Measurements from ENCODE around the gene OMG.
"Not testable (repeated sequence)": the region's sequence is repeated elsewhere in the genome, so short reads cannot be mapped to it uniquely, and the experiment has no call there.

Gene OMG

DNA sequence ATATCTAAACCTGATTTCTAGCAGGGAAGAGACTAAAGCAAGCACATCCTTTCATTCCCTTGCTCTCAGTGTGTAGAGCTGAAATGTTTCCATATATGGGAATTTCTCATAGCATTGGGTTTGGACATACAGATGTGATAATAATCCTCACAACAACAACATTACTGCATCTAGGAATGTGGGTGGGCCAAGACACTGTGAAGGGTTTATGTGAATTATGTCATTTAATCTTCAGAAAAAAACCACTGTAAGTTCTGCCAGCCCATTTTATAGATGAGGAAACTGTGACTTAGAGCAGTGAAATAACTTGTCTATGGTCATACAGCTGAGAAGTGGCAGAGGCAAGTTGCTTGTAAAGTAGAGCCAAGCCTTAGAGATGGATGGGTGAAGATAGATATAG lies 5.2 kb downstream of the OMG start:
- no peak overlapping the region for H3K4me3 ChIP-seq (ENCODE audit: low read depth, low read length)
- DNase-seq (ENCODE audit: low read depth), result no peak
- no peak for TF ChIP-seq CTCF (IDR thresholded peaks at IDR 0.05; ENCODE audit: control insufficient read depth, extremely low read depth, insufficient read depth)

- no peak overlapping the region for H3K4me3 ChIP-seq (ENCODE audit: low read depth, low read length)
- DNase-seq (ENCODE audit: low read depth), result no peak
- TF ChIP-seq CTCF (IDR thresholded peaks at IDR 0.05; ENCODE audit: control insufficient read depth, extremely low read depth, insufficient read depth), result no peak
Observed at GRCh38 chr17:31289790-31290189, 7.2 kb downstream of the OMG start.

GRCh38 chr17:31287932-31288331 lies 9.1 kb downstream of the OMG start:
- not testable (repeated sequence) for H3K4me3 ChIP-seq (ENCODE audit: low read depth, low read length); DNase-seq (ENCODE audit: low read depth)

GRCh38 chr17:31286587-31286986 lies 10.5 kb downstream of the OMG start:
- no peak for DNase-seq (ENCODE audit: low read depth)
- TF ChIP-seq CTCF (IDR thresholded peaks at IDR 0.05; ENCODE audit: control insufficient read depth, extremely low read depth, insufficient read depth), result no peak

GRCh38 chr17:31283841-31284240 lies 13.2 kb downstream of the OMG start:
- no peak for TF ChIP-seq CTCF (IDR thresholded peaks at IDR 0.05; ENCODE audit: control insufficient read depth, extremely low read depth, insufficient read depth)
- no peak overlapping the region for H3K4me3 ChIP-seq (ENCODE audit: low read depth, low read length)
- DNase-seq (ENCODE audit: low read depth), result no peak

More at GRCh38 chr17:31286587-31286986, 10.5 kb downstream of the OMG start:
- H3K4me3 ChIP-seq (ENCODE audit: low read depth, low read length), result no peak overlapping the region

- H3K4me3 ChIP-seq (ENCODE audit: low read depth, low read length), result no peak overlapping the region
- no peak for TF ChIP-seq CTCF (IDR thresholded peaks at IDR 0.05; ENCODE audit: control insufficient read depth, extremely low read depth, insufficient read depth)
- DNase-seq (ENCODE audit: low read depth), result no peak
Observed at GRCh38 chr17:31281061-31281460, 16.0 kb downstream of the OMG start.

DNA sequence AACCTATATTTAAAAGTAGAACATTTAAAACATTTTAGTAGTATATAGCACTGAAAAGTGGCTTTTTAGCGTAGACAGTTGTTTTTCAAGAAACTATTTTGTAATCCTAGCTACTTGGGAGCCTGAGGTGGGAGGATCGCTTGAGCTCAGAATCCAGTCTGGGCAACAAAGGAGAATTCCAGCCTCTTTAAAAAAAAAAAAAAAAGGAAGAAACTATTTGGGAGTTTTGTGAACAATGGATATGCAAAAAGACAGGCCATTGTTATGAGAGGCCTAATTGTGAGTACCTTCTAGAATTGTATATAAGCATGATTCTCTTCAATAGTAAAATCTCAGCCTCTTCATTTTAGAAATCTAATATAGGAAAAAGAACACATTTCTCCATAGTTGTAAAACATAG lies 17.6 kb downstream of the OMG start:
- DNase-seq (ENCODE audit: low read depth), result no peak
- no peak for TF ChIP-seq CTCF (IDR thresholded peaks at IDR 0.05; ENCODE audit: control insufficient read depth, extremely low read depth, insufficient read depth)

More for the DNA sequence above, 17.6 kb downstream of the OMG start:
- H3K4me3 ChIP-seq (ENCODE audit: low read depth, low read length), result no peak overlapping the region

All from LNCaP clone FGC (cell line).